ENCODE results near the gene CHD5.

Gene CHD5

GRCh38 chr1:6154525-6155319 lies 25.4 kb downstream of the CHD5 start:
- Histone ChIP-seq H3K9me3 (ENCODE audit: control insufficient read depth, low read length) (no peaks in the 10 kb centered on the region), H3K27ac (no peak overlapping the region), H3K79me2 (no peaks in the 10 kb centered on the region), H3K36me3 (ENCODE audit: control insufficient read depth, insufficient read depth, low read length) (no peaks in the 10 kb centered on the region), H2AFZ (no peak overlapping the region), H3K4me1 (peaks cover 15% of the 10 kb centered on the region), H3K4me2 (ENCODE audit: low read length) (no peak overlapping the region), H3K27me3 (ENCODE audit: control insufficient read depth, insufficient read depth, low read length) (no peaks in the 10 kb centered on the region), H3K4me3 (ENCODE audit: low read depth, low read length) (no peak overlapping the region), H3K9ac (no peak overlapping the region)
- TF ChIP-seq CTCF (IDR thresholded peaks at IDR 0.05), result no peak

GRCh38 chr1:6152882-6153281 lies 27.2 kb downstream of the CHD5 start:
- no peak for TF ChIP-seq CTCF (IDR thresholded peaks at IDR 0.05)
- no peak overlapping the region for H3K4me2 ChIP-seq (ENCODE audit: low read length)
- no peak overlapping the region for H2AFZ ChIP-seq
- no peaks in the 10 kb centered on the region for H3K27me3 ChIP-seq (ENCODE audit: control insufficient read depth, insufficient read depth, low read length)
- no peaks in the 10 kb centered on the region for H3K9me3 ChIP-seq (ENCODE audit: control insufficient read depth, low read length)
- H3K36me3 ChIP-seq (ENCODE audit: control insufficient read depth, insufficient read depth, low read length), result no peaks in the 10 kb centered on the region
- H3K4me1 ChIP-seq, result peaks cover 13% of the 10 kb centered on the region
- no peaks in the 10 kb centered on the region for H3K79me2 ChIP-seq
- no peak overlapping the region for H3K9ac ChIP-seq
- no peak overlapping the region for H3K27ac ChIP-seq
- no peak overlapping the region for H3K4me3 ChIP-seq (ENCODE audit: low read depth, low read length)

DNA sequence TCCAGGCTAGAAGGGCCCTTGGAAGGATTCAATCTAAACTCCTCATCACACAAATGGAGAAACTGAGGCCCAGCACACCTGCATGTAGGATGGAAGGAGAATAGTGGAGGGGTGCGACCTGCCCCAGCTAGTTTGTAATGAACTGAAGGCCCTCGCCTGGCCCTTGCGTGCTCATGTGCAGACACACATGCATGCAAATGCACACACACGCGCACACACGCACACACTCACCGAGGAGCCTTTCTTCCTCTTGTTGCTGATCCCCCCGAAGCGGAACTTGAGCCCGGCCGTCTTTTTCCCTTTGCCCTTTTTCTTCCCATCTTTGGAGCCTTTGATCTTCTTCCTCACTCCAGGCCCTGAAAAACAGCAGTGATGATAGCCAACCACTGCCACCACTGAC lies 27.9 kb downstream of the CHD5 start:
- no peak overlapping the region for H3K9ac ChIP-seq
- no peak for TF ChIP-seq CTCF (IDR thresholded peaks at IDR 0.05)
- H2AFZ ChIP-seq, result no peak overlapping the region

GRCh38 chr1:6151291-6151822 lies 28.8 kb downstream of the CHD5 start:
- Histone ChIP-seq H3K4me1 (no peaks in the 10 kb centered on the region), H3K9me3 (ENCODE audit: control insufficient read depth, low read length) (no peaks in the 10 kb centered on the region), H3K9ac (no peak overlapping the region), H3K36me3 (ENCODE audit: control insufficient read depth, insufficient read depth, low read length) (no peaks in the 10 kb centered on the region), H3K27ac (no peak overlapping the region), H3K4me2 (ENCODE audit: low read length) (no peak overlapping the region), H3K27me3 (ENCODE audit: control insufficient read depth, insufficient read depth, low read length) (no peaks in the 10 kb centered on the region), H3K79me2 (no peaks in the 10 kb centered on the region), H3K4me3 (ENCODE audit: low read depth, low read length) (no peak overlapping the region), H2AFZ (no peak overlapping the region)
- TF ChIP-seq CTCF (IDR thresholded peaks at IDR 0.05), result no peak

More for the DNA sequence above, 27.9 kb downstream of the CHD5 start:
- no peak overlapping the region for H3K4me2 ChIP-seq (ENCODE audit: low read length)
- no peaks in the 10 kb centered on the region for H3K9me3 ChIP-seq (ENCODE audit: control insufficient read depth, low read length)
- H3K4me3 ChIP-seq (ENCODE audit: low read depth, low read length), result no peak overlapping the region
- no peaks in the 10 kb centered on the region for H3K79me2 ChIP-seq
- no peak overlapping the region for H3K27ac ChIP-seq
- peaks cover 7% of the 10 kb centered on the region for H3K4me1 ChIP-seq
- H3K27me3 ChIP-seq (ENCODE audit: control insufficient read depth, insufficient read depth, low read length), result no peaks in the 10 kb centered on the region
- H3K36me3 ChIP-seq (ENCODE audit: control insufficient read depth, insufficient read depth, low read length), result no peaks in the 10 kb centered on the region

Data from parathyroid adenoma (tissue), 2 donors.